Gastroesophageal sphincter (tissue), 4 donors: ENCODE data around the gene RNF215. TPM values are rescaled to one million over a fixed set of nuclear protein-coding genes. Genes with fewer than 3 reads are reported as not detected.

Experiments used
- ATAC-seq: fragments of 150-250 bp; one replicate; pipeline ENCODE4 v1.9.1; 2016; ENCODE audit warnings: mild to moderate bottlenecking, moderate library complexity
- H3K27ac ChIP-seq, 4 donors: fragments of 200-600 bp; sonication (generic) in 3 of 4; 1 replicate in 3 of 4; 2 replicates in 1 of 4; pipeline ENCODE4 v1.5.1; 2016 to 2019
- H3K27me3 ChIP-seq: fragments of 200-600 bp; sonication (generic); one replicate; pipeline ENCODE4 v1.5.1; 2019
- H3K36me3 ChIP-seq, 2 donors: fragments of 200-600 bp; sonication (generic); one replicate each; pipeline ENCODE4 v1.5.1; 2019; ENCODE audit warnings: control low read depth in 1 of 2
- H3K4me1 ChIP-seq, 3 donors: fragments of 200-600 bp; sonication (generic); 1 replicate in 2 of 3; 2 replicates in 1 of 3; pipeline ENCODE4 v1.5.1; 2016 to 2019; ENCODE audit warnings: control low read depth in 2 of 3
- H3K4me3 ChIP-seq, 2 donors: fragments of 200-600 bp; sonication (generic); one replicate each; pipeline ENCODE4 v1.5.1; 2019; ENCODE audit warnings: mild to moderate bottlenecking in 1 of 2, moderate library complexity in 1 of 2
- H3K9me3 ChIP-seq, 3 donors: fragments of 200-600 bp; sonication (generic); one replicate each; pipeline ENCODE4 v1.5.1; 2017 to 2019; ENCODE audit warnings: control low read depth in 2 of 3
- EP300 ChIP-seq: sonication (generic); formaldehyde crosslinking; IDR thresholded peaks from one replicate; pipeline ENCODE4 v1.6.1; 2017; ENCODE audit warnings: antibody characterized with exemption, mild to moderate bottlenecking
- POLR2A ChIP-seq, 2 donors: fragments of 450-650 bp; IDR thresholded peaks; one replicate each; pipeline ENCODE4 v1.6.1; 2017; ENCODE audit warnings: antibody characterized with exemption in 2 of 2, mild to moderate bottlenecking in 2 of 2, moderate library complexity in 1 of 2
- POLR2AphosphoS5 ChIP-seq: sonication (generic); formaldehyde crosslinking; IDR thresholded peaks from one replicate; pipeline ENCODE4 v1.6.1; 2017; ENCODE audit warnings: antibody characterized with exemption
- WGBS, 2 donors: methylation state at CpG; one replicate each; pipeline ENCODE4 v1.1.5; 2018; ENCODE audit warnings: low coverage in 1 of 2; 5-methylcytosine and 5-hydroxymethylcytosine counted together
- total RNA-seq, 4 donors: library from RNA; depleted of rRNA; stranded (reverse); fragments of >200 nt; gene quantifications; one replicate each; pipeline ENCODE4 v1.1.0, GENCODE V29; 2016
- TF ChIP-seq, protein P1 (sequence below), 4 experiments: fragments of 200-600 bp in 2 of 4; fragments of 450-650 bp in 2 of 4; sonication (generic) in 1 of 4; IDR thresholded peaks; one replicate each; pipeline ENCODE4 v1.5.1; 2017 to 2019; ENCODE audit warnings: antibody characterized with exemption in 4 of 4, mild to moderate bottlenecking in 2 of 4, moderate library complexity in 2 of 4

Gene RNF215
- total RNA-seq, 4 donors from 2014 or later = 10.2 to 13.5 (median 11.7) TPM

DNA sequence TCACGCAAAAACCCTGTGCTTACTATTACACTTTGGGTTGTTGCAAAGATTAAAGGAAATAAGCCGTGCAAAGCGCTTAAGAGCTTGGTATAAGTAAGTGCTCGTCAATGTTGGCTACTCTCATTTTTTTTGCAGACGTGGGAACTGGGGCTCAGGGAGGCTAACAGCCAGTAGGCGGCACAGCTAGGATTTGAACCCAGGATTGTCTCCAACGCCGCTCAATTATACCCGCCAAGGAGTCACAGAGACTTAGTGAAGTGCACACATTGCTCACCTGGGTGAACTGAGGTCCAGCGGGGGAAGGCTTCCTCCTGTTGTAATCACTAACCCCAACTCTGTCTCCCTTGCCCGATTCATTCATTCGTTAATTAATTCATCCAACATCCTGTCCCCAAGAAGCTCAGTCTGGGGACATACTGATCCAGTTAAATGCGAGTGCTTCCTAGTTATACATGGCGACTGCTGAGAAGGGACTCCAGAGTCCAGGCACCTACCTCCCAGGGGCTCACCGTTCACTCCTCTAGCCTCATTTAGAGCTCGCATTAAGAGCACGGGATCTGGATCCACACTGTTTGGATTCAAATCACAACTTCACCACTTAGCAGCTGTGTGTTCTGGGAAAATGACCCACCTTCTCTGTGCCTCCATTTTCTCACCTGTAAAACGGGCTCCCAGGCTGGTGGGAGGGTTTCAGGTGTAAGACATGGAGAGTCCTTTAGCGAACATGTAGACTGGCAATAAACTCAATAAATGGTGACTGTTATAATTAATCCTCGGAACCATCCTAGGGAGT is 37.5 kb upstream of the RNF215 start:
- Histone ChIP-seq H3K27me3 (no peaks in the 10 kb centered on the region), H3K4me3 (peak overlapping the region; percentile 48 to 66), H3K9me3 (no peaks in the 10 kb centered on the region), H3K27ac (peak overlapping the region; percentile 3 to 99 (median 96)), H3K36me3 (peaks cover 0 to 11% of the 10 kb centered on the region in 2 donors), H3K4me1 (peaks cover 0 to 64% (median 34%) of the 10 kb centered on the region in 3 donors)
- no peak for ATAC-seq
- 35 to 39% methylated on average over 14 to 17 of the region's 20 CpGs for WGBS, 2 donors
- TF ChIP-seq POLR2AphosphoS5 = no peak
- TF ChIP-seq, protein P1, sequence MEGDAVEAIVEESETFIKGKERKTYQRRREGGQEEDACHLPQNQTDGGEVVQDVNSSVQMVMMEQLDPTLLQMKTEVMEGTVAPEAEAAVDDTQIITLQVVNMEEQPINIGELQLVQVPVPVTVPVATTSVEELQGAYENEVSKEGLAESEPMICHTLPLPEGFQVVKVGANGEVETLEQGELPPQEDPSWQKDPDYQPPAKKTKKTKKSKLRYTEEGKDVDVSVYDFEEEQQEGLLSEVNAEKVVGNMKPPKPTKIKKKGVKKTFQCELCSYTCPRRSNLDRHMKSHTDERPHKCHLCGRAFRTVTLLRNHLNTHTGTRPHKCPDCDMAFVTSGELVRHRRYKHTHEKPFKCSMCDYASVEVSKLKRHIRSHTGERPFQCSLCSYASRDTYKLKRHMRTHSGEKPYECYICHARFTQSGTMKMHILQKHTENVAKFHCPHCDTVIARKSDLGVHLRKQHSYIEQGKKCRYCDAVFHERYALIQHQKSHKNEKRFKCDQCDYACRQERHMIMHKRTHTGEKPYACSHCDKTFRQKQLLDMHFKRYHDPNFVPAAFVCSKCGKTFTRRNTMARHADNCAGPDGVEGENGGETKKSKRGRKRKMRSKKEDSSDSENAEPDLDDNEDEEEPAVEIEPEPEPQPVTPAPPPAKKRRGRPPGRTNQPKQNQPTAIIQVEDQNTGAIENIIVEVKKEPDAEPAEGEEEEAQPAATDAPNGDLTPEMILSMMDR (IDR thresholded peaks at IDR 0.05) = peak in 1 of 4 experiments; percentile 6
- no peak for TF ChIP-seq EP300
- TF ChIP-seq POLR2A (IDR thresholded peaks at IDR 0.05) = no peak

DNA sequence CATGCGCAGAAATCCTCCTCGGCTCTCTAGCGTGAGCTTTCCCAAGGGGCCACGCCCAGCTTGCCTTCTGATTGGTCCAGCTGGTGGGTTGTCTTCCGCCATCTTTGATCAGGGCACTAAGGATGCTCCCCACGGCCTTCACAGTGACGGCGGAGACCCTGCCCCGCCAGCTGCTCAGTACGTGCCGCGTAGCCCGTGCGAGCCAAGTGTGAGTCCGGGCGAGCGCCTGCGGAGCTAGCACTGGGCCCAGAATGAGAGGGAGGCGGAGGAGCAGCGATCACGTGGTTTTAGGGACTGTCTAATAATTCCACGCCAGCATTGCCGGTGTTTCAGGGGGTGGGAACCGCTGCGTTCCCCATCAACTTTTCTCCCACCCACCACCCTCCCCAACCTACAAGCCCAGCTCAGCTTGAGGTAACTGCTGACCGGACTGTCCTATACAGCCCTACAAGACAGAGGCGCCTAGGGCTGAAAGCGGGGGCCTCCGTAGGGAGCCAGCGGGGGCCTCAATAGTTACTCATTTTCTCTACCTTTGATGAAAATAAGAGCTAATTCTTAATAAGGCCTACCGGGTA is 36.8 kb upstream of the RNF215 start:
- TF ChIP-seq, protein P1 (IDR thresholded peaks at IDR 0.05) = peak in 1 of 4 experiments; percentile 11
- TF ChIP-seq EP300 = no peak
- TF ChIP-seq POLR2A (IDR thresholded peaks at IDR 0.05) = peak in 1 of 2 donors; percentile 41
- peak; percentile 98 for TF ChIP-seq POLR2AphosphoS5
- Histone ChIP-seq H3K4me1 (peaks cover 0 to 66% (median 34%) of the 10 kb centered on the region in 3 donors), H3K36me3 (peaks cover 0 to 18% of the 10 kb centered on the region in 2 donors), H3K27me3 (no peaks in the 10 kb centered on the region), H3K27ac (peak overlapping the region; percentile 84 to 99 (median 96)), H3K4me3 (peak overlapping the region; percentile 48 to 66), H3K9me3 (no peaks in the 10 kb centered on the region)
- 0 to 3% methylated on average over 1 to 11 of the region's 31 CpGs for WGBS, 2 donors
- peak; percentile 94 for ATAC-seq

DNA sequence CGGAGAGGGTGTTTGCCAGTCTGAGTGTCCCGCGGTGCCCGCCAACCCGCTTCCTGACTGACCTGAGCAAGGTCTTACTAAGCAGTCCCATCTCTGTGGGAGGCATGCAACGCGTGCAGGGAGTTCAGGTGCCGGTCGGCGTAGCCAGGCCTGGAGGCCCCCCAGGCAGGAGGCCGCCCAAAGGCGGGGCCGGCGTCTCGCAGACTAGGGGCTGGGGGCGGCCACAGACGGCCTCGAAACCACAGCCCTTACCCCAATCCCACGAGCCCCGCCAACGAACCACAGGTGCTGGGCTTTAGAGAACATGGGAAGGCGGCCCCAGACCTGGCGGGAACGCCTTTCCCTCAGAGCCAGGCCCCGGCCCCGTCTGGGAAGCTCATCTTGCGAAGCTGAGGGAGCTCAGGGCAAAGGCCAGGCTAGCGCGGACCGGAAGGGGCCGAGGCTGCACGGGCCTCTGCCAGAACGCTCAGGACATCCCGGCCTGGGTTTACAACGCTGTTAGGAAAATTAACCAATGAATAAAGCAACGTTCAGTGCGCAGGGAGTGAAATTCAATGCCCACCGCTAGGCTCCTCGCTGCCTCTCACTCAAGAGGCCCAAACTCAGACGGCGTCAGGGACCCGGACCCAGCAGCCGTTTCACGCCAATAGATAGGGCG is 36.2 kb upstream of the RNF215 start:
- peaks cover 0 to 66% (median 34%) of the 10 kb centered on the region in 3 donors for H3K4me1 ChIP-seq

DNA sequence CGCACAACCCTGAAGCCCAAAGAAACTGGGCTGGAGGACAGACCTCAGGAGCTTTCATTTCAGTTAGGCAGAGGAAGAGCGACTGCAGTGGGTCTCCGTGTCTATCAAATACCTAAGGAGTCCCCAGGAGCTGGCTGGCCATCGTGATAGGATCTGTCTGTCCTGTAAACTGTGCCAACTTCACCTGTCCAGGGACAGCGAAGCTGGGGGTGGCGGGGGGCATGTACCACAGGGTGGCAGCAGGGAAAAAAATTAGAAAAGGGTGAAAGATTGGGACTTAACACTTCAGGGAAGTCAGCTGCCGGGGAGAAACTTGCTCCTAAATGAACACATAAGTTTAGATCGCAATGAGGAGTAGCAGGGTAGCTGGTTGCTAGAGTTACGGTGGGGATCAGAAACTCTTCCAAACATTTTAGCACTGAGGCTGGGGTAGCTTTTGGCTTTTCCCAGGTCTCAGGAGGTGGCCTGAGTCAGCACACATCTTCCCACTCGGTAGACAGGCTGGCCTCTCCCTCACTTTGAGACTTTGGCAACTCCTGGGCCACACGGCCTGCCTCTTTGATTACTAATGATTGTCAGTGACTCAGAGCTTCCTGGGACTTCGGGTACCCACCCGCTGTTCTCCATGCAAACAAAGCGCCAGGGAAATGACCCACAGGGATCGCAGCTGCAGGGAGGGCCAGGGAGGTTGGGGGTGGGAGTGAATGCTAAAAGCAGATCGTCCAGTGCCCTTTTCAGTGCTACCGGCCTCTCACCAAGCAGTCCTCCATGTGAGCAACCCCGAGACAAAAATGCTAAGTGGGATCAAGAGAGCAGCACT is 35.5 kb upstream of the RNF215 start:
- TF ChIP-seq, protein P1 (IDR thresholded peaks at IDR 0.05) = no peak
- TF ChIP-seq POLR2AphosphoS5 = peak; percentile 94
- TF ChIP-seq EP300 = no peak
- no peak for TF ChIP-seq POLR2A (IDR thresholded peaks at IDR 0.05)
- no peaks in the 10 kb centered on the region for H3K9me3 ChIP-seq

More for the DNA sequence above, 36.2 kb upstream of the RNF215 start:
- no peaks in the 10 kb centered on the region for H3K9me3 ChIP-seq
- peak; percentile 65 for ATAC-seq
- peak overlapping the region; percentile 48 to 66 for H3K4me3 ChIP-seq
- no peaks in the 10 kb centered on the region for H3K27me3 ChIP-seq
- 0% methylated on average over 9 to 18 of the region's 45 CpGs for WGBS, 2 donors
- peak overlapping the region; percentile 84 to 99 (median 96) for H3K27ac ChIP-seq
- TF ChIP-seq EP300 (no peak), POLR2A (IDR thresholded peaks at IDR 0.05) (peak; percentile 78 to 83)
- TF ChIP-seq, protein P1 (IDR thresholded peaks at IDR 0.05) = peak in 1 of 4 experiments; percentile 21
- H3K36me3 ChIP-seq = peaks cover 0 to 24% of the 10 kb centered on the region in 2 donors

More for the DNA sequence above, 35.5 kb upstream of the RNF215 start:
- H3K27ac ChIP-seq = peak overlapping the region; percentile 84 to 99 (median 96)
- H3K4me3 ChIP-seq = peak overlapping the region; percentile 48 to 66
- 18 to 40% methylated on average over 6 to 13 of the region's 18 CpGs for WGBS, 2 donors
- peak; percentile 48 for ATAC-seq
- peaks cover 0 to 31% of the 10 kb centered on the region in 2 donors for H3K36me3 ChIP-seq
- no peaks in the 10 kb centered on the region for H3K27me3 ChIP-seq
- peaks cover 0 to 66% (median 34%) of the 10 kb centered on the region in 3 donors for H3K4me1 ChIP-seq
